RWPE2 (cell line): ENCODE measurements around the gene LGALS1.

Experiments
- ATAC-seq: fragments of 200-7000 bp; cut with Tn5 transposase; 3 replicates; pipeline ENCODE4 v1.9.1; 2021; ENCODE audit warnings: low read depth
- DNase-seq: peaks from one replicate; pipeline ENCODE4 v3.0.0-alpha.2; 2020; ENCODE audit warnings: low spot score
- H3K27ac ChIP-seq: fragments of 450-650 bp; 2 replicates; pipeline ENCODE4 v1.5.1; 2017; ENCODE audit warnings: mild to moderate bottlenecking; ENCODE audit not compliant: poor library complexity, severe bottlenecking
- H3K27me3 ChIP-seq: fragments of 250-450 bp; sonication (Bioruptor Pico); 2 replicates; pipeline ENCODE4 v1.5.1; 2021; ENCODE audit warnings: mild to moderate bottlenecking, moderate library complexity; ENCODE audit not compliant: insufficient read depth, poor library complexity, severe bottlenecking
- H3K36me3 ChIP-seq: fragments of 250-450 bp; sonication (Bioruptor Pico); 2 replicates; pipeline ENCODE4 v1.5.1; 2020; ENCODE audit warnings: low read depth, mild to moderate bottlenecking, moderate library complexity
- H3K4me1 ChIP-seq: fragments of 250-450 bp; sonication (Bioruptor Pico); 2 replicates; pipeline ENCODE4 v1.5.1; 2021; ENCODE audit warnings: mild to moderate bottlenecking, moderate library complexity; ENCODE audit not compliant: insufficient read depth, poor library complexity, severe bottlenecking
- H3K4me3 ChIP-seq: fragments of 250-450 bp; sonication (Bioruptor Pico); 2 replicates; pipeline ENCODE4 v1.5.1; 2021; ENCODE audit warnings: mild to moderate bottlenecking, moderate library complexity; ENCODE audit not compliant: severe bottlenecking
- H3K9me3 ChIP-seq: fragments of 250-450 bp; sonication (Bioruptor Pico); 2 replicates; pipeline ENCODE4 v1.5.1; 2021; ENCODE audit warnings: mild to moderate bottlenecking, moderate library complexity; ENCODE audit not compliant: severe bottlenecking
- CTCF ChIP-seq: fragments of 450-650 bp; IDR thresholded peaks from one replicate; pipeline ENCODE4 v1.5.1; 2017; ENCODE audit warnings: mild to moderate bottlenecking, moderate library complexity; ENCODE audit not compliant: poor library complexity, severe bottlenecking

The LGALS1 gene

GRCh38 chr22:37639070-37639760, 36.2 kb upstream of the LGALS1 start, which contains the start of gene SH3BP1:
Gene SH3BP1 (plus strand): TSS chr22:37639669. CDS start chr22:37639788, 119 bp downstream.
- peaks cover 8% of the 10 kb centered on the region for H3K4me1 ChIP-seq
- no peak for TF ChIP-seq CTCF
- ATAC-seq (peak; percentile 38), DNase-seq (peak; percentile 68)
- no peaks in the 10 kb centered on the region for H3K9me3 ChIP-seq
- no peaks in the 10 kb centered on the region for H3K27me3 ChIP-seq
- H3K4me3 ChIP-seq, result peak within 1 kb of the TSS; percentile 42
- H3K36me3 ChIP-seq, result peaks cover 31% of the 10 kb centered on the region
- peak within 1 kb of the TSS; percentile 79 for H3K27ac ChIP-seq

- Histone ChIP-seq H3K9me3 (no peaks in the 10 kb centered on the region), H3K4me3 (peak overlapping the region; percentile 42), H3K36me3 (peaks cover 39% of the 10 kb centered on the region), H3K4me1 (peaks cover 8% of the 10 kb centered on the region), H3K27ac (peak overlapping the region; percentile 79), H3K27me3 (no peaks in the 10 kb centered on the region)
- DNase-seq, result peak; percentile 55
- peak; percentile 10; the same call in 1 of the 3 replicates for ATAC-seq
- TF ChIP-seq CTCF, result no peak
Observed at GRCh38 chr22:37639771-37640590, 35.5 kb upstream of the LGALS1 start.

GRCh38 chr22:37640591-37641560, 34.6 kb upstream of the LGALS1 start:
- ATAC-seq (peak; percentile 41), DNase-seq (no peak)
- Histone ChIP-seq H3K4me3 (peak overlapping the region; percentile 42), H3K9me3 (no peaks in the 10 kb centered on the region), H3K36me3 (peaks cover 48% of the 10 kb centered on the region), H3K27me3 (no peaks in the 10 kb centered on the region), H3K27ac (peak overlapping the region; percentile 79), H3K4me1 (peaks cover 8% of the 10 kb centered on the region)
- peak; percentile 30 for TF ChIP-seq CTCF

GRCh38 chr22:37641561-37641949, 33.9 kb upstream of the LGALS1 start:
- peaks cover 8% of the 10 kb centered on the region for H3K4me1 ChIP-seq
- ATAC-seq (no peak), DNase-seq (no peak)
- no peaks in the 10 kb centered on the region for H3K9me3 ChIP-seq
- no peak for TF ChIP-seq CTCF
- peak overlapping the region; percentile 79 for H3K27ac ChIP-seq
- H3K36me3 ChIP-seq, result peaks cover 55% of the 10 kb centered on the region
- H3K27me3 ChIP-seq, result no peaks in the 10 kb centered on the region
- H3K4me3 ChIP-seq, result no peak overlapping the region
